ENCODE data around the gene ALDH1B1.

GRCh38 chr9:38431116-38431515 is 38.6 kb downstream of the ALDH1B1 start:
- no peak for TF ChIP-seq CTCF (IDR thresholded peaks at IDR 0.05)
- TF ChIP-seq POLR2A (IDR thresholded peaks at IDR 0.05) = no peak

All from heart left ventricle (tissue), 13 donors.